Measurements from ENCODE around the gene IL21.
"Not testable (repeated sequence)": the region's sequence is repeated elsewhere in the genome, so short reads cannot be mapped to it uniquely, and the experiment has no call there.

The IL21 gene

DNA sequence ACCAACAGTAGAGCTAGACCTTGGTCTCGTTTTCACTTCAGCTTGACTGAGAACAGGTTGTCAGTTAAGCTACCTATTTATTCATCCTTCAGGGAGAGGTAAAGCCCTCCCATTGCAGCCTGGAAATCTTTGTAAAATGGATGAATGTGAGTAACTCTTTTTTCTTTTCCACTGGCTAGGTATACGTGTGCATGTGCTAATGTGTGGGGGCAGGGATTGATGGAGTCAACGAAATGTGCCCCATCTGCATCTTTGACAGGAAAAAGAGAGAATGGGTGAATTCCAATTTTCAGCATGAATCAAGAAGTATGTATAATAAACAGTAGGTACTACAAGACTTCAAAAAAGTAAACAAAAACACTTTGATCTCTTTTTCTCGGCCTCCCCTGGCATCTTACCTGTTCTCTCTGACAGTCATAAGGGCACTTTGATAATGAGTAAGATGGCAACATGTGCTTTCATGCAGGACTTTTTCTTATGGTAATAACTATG is at the start of gene IL21:
TSS of gene IL21 (minus strand) at position 51 of the 492 bp plus-strand sequence. CDS start 55 bp downstream, outside the sequence.
- DNase-seq = no peak

GRCh38 chr4:122669911-122670738 is 49.3 kb upstream of the IL21 start:
- no peak for DNase-seq

DNA sequence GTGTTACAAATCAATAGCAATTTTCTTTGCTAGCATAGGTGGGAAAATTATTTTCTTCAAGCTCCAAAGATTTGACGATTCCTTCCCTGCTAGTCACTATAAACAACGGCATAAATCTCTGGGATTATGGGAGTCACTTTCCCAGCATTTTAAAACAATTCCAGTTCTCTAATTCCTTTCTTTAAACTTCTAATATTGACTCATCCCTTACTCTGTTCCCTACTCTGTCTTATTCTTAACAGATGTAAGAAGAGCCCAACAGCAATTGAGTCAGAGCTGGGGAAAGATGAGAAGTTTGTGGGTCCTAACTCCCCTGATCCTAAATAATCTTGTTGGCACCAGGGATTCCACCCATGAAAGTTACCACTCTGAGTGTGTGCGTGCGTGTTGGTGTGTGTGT is 47.4 kb upstream of the IL21 start:
- no peak for DNase-seq

- DNase-seq = no peak
Observed at GRCh38 chr4:122666527-122667245, 45.8 kb upstream of the IL21 start.

DNA sequence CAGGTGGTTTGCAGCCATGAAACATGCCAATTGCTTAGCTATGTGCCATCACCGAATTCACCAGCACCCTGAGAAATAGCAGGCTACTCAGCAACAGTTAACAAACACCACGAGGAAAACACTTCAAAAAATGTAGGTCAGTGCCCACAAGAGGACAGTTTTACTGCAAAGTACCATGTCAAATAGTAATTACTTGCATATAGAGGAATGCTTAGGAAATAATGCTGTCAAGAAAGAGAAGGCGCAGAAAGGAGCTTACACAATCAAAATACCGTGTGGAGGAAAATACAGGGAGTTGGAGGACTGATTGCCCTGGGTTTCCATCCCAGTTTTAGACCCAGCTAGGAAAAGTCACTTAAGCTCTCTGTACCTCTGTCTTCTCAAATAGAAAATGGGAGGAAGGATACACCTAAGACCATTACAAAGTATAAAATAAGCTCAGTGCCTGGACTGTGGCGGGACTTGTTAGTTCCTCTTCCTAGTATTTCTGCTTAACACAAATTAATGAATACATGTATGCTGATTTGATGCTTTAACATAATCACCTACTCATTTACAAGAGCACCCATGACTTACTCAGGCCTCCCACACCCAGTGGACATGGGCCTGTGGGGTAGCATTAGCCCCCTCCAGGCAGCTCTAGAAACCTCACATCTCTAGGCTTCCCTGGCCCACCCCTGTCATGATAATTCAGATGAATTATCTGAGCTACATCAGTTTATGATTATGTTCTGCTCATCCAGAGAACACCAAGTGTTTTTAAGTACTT is 44.5 kb upstream of the IL21 start:
- DNase-seq = no peak

- no peak for DNase-seq
Observed at GRCh38 chr4:122663814-122664610, 43.1 kb upstream of the IL21 start.

GRCh38 chr4:122663291-122663690 is 42.4 kb upstream of the IL21 start:
- no peak for DNase-seq

- DNase-seq = no peak
Observed at GRCh38 chr4:122662701-122663100, 41.8 kb upstream of the IL21 start.

DNA sequence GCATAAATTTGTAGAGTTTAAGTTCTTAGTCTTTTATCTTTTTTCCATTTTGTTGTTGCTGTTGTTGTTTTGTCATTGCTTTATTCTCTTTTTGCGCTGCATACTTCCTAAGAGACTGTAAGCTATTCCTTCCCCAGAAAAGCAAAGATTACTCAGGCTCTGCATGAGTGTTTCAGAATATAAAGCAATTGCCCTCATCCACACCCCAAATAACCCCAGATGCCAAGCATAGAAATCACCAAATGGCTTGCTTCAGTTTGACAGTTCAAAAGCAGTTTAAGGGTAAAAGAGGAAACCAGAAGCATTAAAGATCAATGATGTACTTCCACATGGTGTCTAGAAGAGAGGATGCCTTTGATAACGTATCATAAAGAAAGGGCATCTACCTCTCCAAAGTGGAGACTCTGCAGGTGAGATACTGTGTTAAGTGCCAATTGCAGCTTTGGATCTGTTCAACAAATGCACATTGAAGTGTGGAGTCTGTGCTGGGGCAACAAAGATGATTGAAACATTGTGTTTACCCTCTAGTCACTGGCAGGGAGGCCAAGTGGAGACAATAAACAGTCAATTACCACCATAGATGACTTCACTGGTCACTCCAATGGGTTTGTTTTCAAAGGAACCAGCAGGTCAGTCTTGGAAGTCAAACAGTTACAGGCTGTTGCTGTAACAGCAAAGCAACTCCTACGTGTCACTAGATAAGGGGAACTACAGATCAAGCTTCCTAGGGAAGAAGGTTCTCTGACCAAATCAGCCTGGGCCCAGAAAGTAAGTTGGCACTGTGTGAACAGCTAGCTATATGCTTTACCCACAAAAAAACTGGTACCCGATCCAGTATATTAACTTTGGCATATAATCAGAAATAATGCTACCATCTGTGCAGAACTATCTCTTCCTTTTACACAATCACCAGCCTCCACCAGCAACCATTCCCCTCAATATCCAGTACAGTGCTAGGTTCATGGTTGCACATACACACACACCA is 40.6 kb upstream of the IL21 start:
- DNase-seq = no peak

DNA sequence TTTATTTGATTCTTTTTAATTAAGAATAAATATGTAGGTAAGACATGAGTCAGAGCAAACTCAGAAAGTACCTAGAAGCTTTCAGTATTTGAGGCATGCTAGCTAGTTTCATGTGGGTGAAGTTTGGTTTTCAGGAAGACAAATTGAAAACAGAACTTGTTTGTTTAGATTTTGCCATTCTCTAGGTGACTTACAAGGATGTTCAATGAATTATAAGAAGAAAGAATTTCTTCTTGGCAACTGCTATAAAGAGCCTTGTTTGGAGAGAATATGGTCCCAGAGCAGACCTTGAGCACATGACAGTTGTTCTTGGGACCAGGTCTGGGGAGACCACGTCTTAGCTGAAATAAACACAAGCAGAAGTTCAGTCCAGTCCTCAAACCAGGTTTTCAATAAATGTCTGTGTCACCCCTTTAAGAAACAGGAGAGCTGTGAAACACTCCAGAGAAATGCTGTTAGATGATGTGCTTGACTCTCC is 38.0 kb upstream of the IL21 start:
- no peak for DNase-seq

- no peak for DNase-seq
Observed at GRCh38 chr4:122658377-122658776, 37.5 kb upstream of the IL21 start.

DNA sequence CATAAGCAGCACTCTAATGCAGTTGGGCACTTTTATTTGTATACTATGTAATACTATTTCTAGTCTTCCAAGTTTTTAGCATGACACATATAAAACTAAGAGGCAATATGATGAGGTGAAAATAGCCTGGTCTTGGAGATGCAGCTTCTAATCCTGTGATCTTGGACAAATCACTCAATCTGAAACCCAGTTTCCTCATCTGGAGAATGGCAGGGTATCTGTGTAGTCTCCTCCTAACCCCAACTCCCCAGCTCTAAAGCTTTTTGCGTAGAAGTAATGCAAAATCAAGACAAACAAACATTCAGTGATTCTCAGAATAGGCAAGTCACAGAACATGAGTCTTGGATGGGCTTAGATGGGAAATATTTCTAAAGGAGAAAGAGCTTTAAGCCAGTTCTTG is 36.7 kb upstream of the IL21 start:
- no peak for DNase-seq

DNA sequence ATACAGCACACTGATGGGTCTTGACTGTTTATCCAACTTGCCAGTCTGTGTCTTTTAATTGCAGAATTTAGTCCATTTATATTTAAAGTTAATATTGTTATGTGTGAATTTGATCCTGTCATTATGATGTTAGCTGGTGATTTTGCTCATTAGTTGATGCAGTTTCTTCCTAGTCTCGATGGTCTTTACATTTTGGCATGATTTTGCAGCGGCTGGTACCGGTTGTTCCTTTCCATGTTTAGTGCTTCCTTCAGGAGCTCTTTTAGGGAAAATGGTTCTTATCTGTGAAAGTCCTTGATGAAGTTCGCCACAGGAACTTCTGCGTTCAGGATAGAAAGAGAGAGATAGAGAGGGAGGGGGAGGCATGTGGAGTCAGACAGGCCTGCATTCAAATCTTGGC is 35.7 kb upstream of the IL21 start:
- DNase-seq = not testable (repeated sequence)

DNA sequence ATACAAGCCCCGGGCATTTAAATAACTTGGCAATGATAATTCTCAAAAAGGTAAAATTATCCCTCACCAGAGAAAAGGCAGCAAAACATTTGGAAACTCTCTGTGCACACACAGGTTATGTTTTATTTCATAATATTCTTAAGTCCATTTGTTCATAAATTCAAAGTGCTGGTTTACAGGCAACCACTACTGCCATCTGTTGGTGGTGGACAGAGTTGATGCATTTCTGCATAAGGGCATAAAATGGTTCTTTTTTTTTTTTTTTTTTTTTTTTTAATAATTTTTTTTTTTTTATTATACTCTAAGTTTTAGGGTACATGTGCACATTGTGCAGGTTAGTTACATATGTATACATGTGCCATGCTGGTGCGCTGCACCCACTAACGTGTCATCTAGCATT is 31.5 kb upstream of the IL21 start:
- DNase-seq = peak; percentile 62

DNA sequence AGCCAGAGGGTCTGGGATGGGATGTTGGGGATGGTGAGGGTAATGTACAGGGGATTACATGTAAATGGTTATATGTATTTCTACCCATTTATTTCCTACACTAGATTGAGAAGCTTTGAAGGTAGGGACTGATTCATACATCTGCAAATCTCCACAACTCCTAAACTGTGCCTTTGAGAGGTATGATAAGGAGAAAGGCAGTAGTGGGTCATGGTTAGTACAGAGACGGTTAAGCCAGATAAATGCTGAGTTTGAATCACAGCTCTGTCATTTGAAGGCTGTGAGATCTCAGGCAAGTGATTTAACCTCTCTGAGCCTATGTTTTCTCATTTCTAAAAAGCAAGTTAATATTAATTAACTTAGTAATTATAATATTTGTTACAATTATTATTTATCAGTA is 29.3 kb upstream of the IL21 start:
- no peak for DNase-seq

- DNase-seq = no peak
Observed at GRCh38 chr4:122647656-122648055, 26.8 kb upstream of the IL21 start.

- DNase-seq = no peak
Observed at GRCh38 chr4:122643257-122643656, 22.4 kb upstream of the IL21 start.

DNA sequence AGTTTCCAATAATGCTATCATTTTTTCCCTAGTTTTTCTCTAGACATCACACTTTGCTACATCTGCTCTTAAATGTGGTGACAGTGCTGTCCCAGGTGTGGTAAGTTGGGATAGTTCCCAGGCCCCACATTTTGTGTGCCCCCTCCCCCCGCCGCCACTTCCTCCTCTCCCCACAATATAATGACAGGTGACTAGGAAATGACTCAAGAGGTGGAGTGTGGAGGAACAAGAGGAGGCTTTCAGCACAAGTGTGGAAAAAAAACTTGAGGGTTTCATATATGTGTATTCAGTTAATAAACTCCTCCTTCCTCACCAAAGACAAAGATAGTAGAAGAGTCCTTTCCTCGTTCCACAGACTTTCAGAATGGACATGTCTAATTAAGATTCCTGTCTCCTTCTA is 18.3 kb upstream of the IL21 start:
- DNase-seq = no peak

- DNase-seq = no peak
Observed at GRCh38 chr4:122636697-122637096, 15.8 kb upstream of the IL21 start.

- DNase-seq = no peak
Observed at GRCh38 chr4:122635205-122635604, 14.3 kb upstream of the IL21 start.

GRCh38 chr4:122633211-122633610 is 12.3 kb upstream of the IL21 start:
- no peak for DNase-seq

All from hematopoietic multipotent progenitor cell treated with erythropoietin and hydrocortisone succinate and interleukin-3 and kit ligand, for 8 days (in vitro differentiated cells).